GM18519 (cell line): ENCODE data around the gene DHX57.

Experiments used
- ATAC-seq: cut with Tn5 transposase; IDR thresholded peaks from one replicate; pipeline ENCODE4 v1.9.1; 2021; ENCODE audit warnings: mild to moderate bottlenecking, moderate library complexity; ENCODE audit not compliant: unreplicated experiment, low FRiP score

Gene DHX57

GRCh38 chr2:38875576-38876367, at the start of gene DHX57, which contains the start of gene MORN2:
DHX57 (minus strand) TSS chr2:38875934; CDS start chr2:38868405, 7,529 bp downstream.
MORN2 (plus strand) TSS chr2:38875976.
- peak; percentile 97 for ATAC-seq

- ATAC-seq = no peak
These were observed 47.2 kb upstream of the DHX57 start for GRCh38 chr2:38922902-38923301.

GRCh38 chr2:38922389-38922788, 46.7 kb upstream of the DHX57 start:
- no peak for ATAC-seq

- ATAC-seq = no peak
These were observed 36.9 kb upstream of the DHX57 start for GRCh38 chr2:38912619-38913018.

- no peak for ATAC-seq
These were observed 35.5 kb upstream of the DHX57 start for GRCh38 chr2:38911191-38911590.

GRCh38 chr2:38909872-38910271, 34.1 kb upstream of the DHX57 start:
- ATAC-seq = no peak

- ATAC-seq = peak; percentile 83
These were observed 32.2 kb upstream of the DHX57 start for GRCh38 chr2:38907743-38908562.

- no peak for ATAC-seq
These were observed 31.5 kb upstream of the DHX57 start for GRCh38 chr2:38907242-38907641.

- ATAC-seq = no peak
These were observed 29.5 kb upstream of the DHX57 start for GRCh38 chr2:38905251-38905650.

- no peak for ATAC-seq
These were observed 25.0 kb upstream of the DHX57 start for GRCh38 chr2:38900726-38901125.

- ATAC-seq = no peak
These were observed 22.5 kb upstream of the DHX57 start for GRCh38 chr2:38898256-38898655.

- no peak for ATAC-seq
These were observed 17.1 kb upstream of the DHX57 start for GRCh38 chr2:38892819-38893218.

- no peak for ATAC-seq
These were observed 13.8 kb upstream of the DHX57 start, which contains the start of gene ARHGEF33 for GRCh38 chr2:38889575-38889974. ARHGEF33 (plus strand) TSS chr2:38889875; CDS start chr2:38919448, 29,573 bp downstream.

- ATAC-seq = no peak
These were observed 13.3 kb upstream of the DHX57 start for GRCh38 chr2:38889045-38889444.

GRCh38 chr2:38887902-38888554, 12.3 kb upstream of the DHX57 start:
- ATAC-seq = no peak

GRCh38 chr2:38887347-38887746, 11.6 kb upstream of the DHX57 start:
- ATAC-seq = no peak

GRCh38 chr2:38886063-38886462, 10.3 kb upstream of the DHX57 start:
- ATAC-seq = no peak

- ATAC-seq = no peak
These were observed 673 bp upstream of the DHX57 start for GRCh38 chr2:38876407-38876806.

- no peak for ATAC-seq
These were observed 533 bp downstream of the DHX57 start for GRCh38 chr2:38875227-38875575.

- no peak for ATAC-seq
These were observed 2.0 kb downstream of the DHX57 start for GRCh38 chr2:38873763-38874162.

- ATAC-seq = no peak
These were observed 4.3 kb downstream of the DHX57 start for GRCh38 chr2:38871432-38871831.
